SK-N-SH treated with all-trans-retinoic acid at 6 μM for 48 hours (cell line): ENCODE measurements around the gene GBF1.

Source experiments
- ESRRG ChIP-seq: fragments of 250-450 bp; sonication (Bioruptor Pico); IDR thresholded peaks from 2 replicates; pipeline ENCODE4 v1.6.1; 2021; ENCODE audit warnings: mild to moderate bottlenecking
- GLIS3 ChIP-seq: fragments of 250-450 bp; sonication (Bioruptor Pico); IDR thresholded peaks from 2 replicates; pipeline ENCODE4 v1.5.0; 2020; ENCODE audit warnings: mild to moderate bottlenecking, moderate library complexity
- OSR1 ChIP-seq: fragments of 250-450 bp; sonication (Bioruptor Pico); IDR thresholded peaks from 2 replicates; pipeline ENCODE4 v1.8.0; 2022; ENCODE audit warnings: moderate library complexity, mild to moderate bottlenecking, inconsistent platforms
- SNAI2 ChIP-seq: fragments of 250-450 bp; sonication (Bioruptor Pico); IDR thresholded peaks from 2 replicates; pipeline ENCODE4 v1.5.0; 2020; ENCODE audit warnings: mild to moderate bottlenecking, moderate library complexity
- TCF4 ChIP-seq: fragments of 250-450 bp; sonication (Bioruptor Pico); IDR thresholded peaks from 2 replicates; pipeline ENCODE4 v1.8.0; 2021; ENCODE audit warnings: mild to moderate bottlenecking, moderate library complexity, borderline replicate concordance
- ZFP30 ChIP-seq: fragments of 450-650 bp; formaldehyde crosslinking; IDR thresholded peaks from 2 replicates; pipeline ENCODE4 v1.5.0; 2022; ENCODE audit warnings: mild to moderate bottlenecking, moderate library complexity
- ZNF565 ChIP-seq: fragments of 450-650 bp; formaldehyde crosslinking; conservative IDR thresholded peaks from 2 replicates; pipeline ENCODE4 v1.5.0; 2020; ENCODE audit warnings: low read depth, mild to moderate bottlenecking, moderate library complexity
- TF ChIP-seq, protein P1 (sequence below): fragments of 250-450 bp; sonication (Bioruptor Pico); IDR thresholded peaks from 2 replicates; pipeline ENCODE4 v1.8.0; 2020; ENCODE audit warnings: mild to moderate bottlenecking, moderate library complexity, borderline replicate concordance

DNA sequence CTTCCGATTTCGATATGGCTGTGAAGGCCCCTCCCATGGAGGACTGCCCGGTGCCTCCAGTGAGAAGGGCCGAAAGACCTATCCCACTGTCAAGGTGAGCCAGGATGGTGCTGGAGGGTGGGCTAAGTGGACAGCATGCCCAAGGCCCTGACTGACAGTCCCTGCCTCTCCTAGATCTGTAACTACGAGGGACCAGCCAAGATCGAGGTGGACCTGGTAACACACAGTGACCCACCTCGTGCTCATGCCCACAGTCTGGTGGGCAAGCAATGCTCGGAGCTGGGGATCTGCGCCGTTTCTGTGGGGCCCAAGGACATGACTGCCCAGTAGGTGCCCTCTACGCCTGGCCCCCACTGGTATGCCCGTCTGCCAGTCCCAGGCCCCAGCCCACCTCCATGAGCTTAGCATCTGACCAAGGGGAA is 151.4 kb downstream of the GBF1 start:
- TF ChIP-seq, protein P1, sequence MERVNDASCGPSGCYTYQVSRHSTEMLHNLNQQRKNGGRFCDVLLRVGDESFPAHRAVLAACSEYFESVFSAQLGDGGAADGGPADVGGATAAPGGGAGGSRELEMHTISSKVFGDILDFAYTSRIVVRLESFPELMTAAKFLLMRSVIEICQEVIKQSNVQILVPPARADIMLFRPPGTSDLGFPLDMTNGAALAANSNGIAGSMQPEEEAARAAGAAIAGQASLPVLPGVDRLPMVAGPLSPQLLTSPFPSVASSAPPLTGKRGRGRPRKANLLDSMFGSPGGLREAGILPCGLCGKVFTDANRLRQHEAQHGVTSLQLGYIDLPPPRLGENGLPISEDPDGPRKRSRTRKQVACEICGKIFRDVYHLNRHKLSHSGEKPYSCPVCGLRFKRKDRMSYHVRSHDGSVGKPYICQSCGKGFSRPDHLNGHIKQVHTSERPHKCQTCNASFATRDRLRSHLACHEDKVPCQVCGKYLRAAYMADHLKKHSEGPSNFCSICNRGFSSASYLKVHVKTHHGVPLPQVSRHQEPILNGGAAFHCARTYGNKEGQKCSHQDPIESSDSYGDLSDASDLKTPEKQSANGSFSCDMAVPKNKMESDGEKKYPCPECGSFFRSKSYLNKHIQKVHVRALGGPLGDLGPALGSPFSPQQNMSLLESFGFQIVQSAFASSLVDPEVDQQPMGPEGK = no peak
- TF ChIP-seq SNAI2 (CRISPR knock-in tag) (no peak), ZFP30 (CRISPR knock-in tag) (no peak), TCF4 (CRISPR knock-in tag) (no peak), OSR1 (no peak), ESRRG (CRISPR knock-in tag) (no peak), GLIS3 (CRISPR knock-in tag) (no peak), ZNF565 (CRISPR knock-in tag) (no peak)
